Keratinocyte (primary cell): ENCODE results near the gene RBFOX2.

Source experiments
- EZH2 ChIP-seq: IDR thresholded peaks from one replicate; pipeline ENCODE4 v1.6.1; 2012; ENCODE audit warnings: inconsistent platforms, mild to moderate bottlenecking, low read length, moderate library complexity
- TF ChIP-seq, protein P1 (sequence below), 3 experiments: IDR thresholded peaks in 1 of 3; conservative IDR thresholded peaks in 1 of 3; optimal IDR thresholded peaks in 1 of 3; 2 replicates in 2 of 3; 3 replicates in 1 of 3; pipeline versions ENCODE3 to v1.5.1; 2011; ENCODE audit warnings: low read length in 3 of 3, mild to moderate bottlenecking in 3 of 3, moderate library complexity in 2 of 3, control low read depth in 1 of 3, inconsistent platforms in 1 of 3; ENCODE audit not compliant: insufficient read depth in 2 of 3; ENCODE audit errors: extremely low read depth in 1 of 3

DNA sequence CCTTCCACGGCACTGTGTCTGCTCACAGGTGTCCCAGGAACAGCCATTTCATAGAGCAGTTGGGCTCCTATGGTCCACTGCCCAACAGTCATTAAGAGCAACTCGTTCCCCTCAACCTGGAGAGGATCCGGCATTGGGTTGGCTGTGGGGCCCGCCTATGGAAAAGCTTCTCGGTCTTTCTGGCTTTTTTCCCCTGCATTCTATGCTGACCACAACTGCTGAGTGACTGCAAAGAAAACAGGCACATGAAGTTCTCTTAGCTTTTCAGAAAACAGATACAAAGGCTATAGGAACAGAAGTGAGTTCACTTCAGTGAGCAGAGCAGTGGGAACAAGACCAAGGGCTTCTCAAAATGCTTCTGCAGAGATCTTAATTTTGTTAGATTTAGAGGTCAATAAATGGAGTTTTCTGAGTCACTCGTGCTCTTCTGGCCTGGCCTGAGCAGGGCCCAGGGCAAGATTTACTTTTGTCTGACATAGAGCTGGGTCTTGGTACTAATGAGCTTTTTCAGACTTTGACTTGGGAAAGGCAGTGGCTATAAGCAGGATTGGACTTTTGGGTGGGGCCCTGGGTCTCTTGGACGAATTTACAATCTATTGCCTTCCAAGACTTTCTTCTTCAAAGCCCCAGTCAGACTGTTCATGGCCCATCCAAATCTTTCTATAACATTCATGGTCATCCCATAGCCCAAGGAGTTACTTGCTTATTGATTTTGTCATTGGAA, 324.6 kb downstream of the RBFOX2 start:
- TF ChIP-seq, protein P1, sequence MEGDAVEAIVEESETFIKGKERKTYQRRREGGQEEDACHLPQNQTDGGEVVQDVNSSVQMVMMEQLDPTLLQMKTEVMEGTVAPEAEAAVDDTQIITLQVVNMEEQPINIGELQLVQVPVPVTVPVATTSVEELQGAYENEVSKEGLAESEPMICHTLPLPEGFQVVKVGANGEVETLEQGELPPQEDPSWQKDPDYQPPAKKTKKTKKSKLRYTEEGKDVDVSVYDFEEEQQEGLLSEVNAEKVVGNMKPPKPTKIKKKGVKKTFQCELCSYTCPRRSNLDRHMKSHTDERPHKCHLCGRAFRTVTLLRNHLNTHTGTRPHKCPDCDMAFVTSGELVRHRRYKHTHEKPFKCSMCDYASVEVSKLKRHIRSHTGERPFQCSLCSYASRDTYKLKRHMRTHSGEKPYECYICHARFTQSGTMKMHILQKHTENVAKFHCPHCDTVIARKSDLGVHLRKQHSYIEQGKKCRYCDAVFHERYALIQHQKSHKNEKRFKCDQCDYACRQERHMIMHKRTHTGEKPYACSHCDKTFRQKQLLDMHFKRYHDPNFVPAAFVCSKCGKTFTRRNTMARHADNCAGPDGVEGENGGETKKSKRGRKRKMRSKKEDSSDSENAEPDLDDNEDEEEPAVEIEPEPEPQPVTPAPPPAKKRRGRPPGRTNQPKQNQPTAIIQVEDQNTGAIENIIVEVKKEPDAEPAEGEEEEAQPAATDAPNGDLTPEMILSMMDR (optimal IDR thresholded peaks at IDR 0.05 in 1 of 3, IDR thresholded peaks at IDR 0.05 in 1 of 3, conservative IDR thresholded peaks at IDR 0.05 in 1 of 3; ENCODE audit: extremely low read depth in 1 of 3, insufficient read depth in 2 of 3, low read length in 3 of 3), result no peak
- TF ChIP-seq EZH2, result no peak
